DMS153 treated with DMSO at 0.1 percent for 48 hours (cell line): Measurements from ENCODE around the gene ARF5.

Source experiments
- DNase-seq: peaks from one replicate; lab custom pipeline; 2025; ENCODE audit not compliant: unreplicated experiment; lab: John Stamatoyannopoulos, UW

The ARF5 gene

DNA sequence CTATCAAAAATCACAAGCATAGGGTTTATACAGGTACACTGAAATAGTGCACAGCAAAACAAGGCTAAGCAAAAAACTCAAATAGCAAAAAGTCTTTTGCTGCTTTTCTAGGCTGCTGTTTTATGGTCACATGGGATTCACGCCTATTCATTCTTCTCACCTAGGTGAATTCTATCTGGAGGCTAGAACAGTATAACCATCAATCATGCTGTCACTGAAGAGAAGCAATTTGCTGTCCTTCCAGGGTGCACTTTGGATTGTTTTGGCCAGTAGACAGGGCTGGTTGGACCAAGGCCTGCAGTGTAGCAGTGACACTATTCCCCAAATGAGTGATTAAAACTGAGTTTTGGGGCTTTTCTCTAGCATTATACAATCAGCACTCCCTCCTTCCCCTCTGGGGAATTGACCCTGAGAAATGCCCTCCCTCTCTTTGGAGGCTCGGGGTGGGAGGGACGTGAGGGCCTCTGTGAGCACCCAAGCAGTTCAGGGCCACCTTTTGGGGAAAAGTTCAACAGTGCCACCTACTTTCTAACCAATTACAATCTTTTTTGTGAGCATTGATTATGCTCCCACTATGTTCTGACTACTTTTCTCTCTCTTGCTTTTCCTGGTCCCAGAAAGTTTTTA, 47.6 kb downstream of the ARF5 start:
- no peak for DNase-seq

DNA sequence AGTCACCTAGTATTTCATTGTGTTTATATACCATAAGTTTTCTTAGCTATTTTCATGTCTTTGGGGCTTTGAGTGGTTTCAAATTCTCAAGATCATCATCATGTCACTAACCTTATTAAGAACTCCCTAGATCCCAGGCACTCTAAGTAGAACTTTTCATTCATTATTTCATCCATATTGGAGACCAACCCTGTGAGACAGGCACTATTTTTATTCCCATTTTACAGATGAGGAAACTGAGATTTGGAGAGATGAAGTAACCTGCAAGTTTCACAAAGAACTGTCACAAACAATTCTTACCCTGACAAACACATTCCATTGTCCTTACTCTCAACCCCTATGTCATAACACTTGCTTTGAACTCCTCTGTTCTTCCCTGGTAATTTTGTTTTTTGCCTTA, 50.0 kb downstream of the ARF5 start:
- DNase-seq = no peak
